ENCODE measurements around the gene OR10J4.
"Not testable (repeated sequence)": the region's sequence is repeated elsewhere in the genome, so short reads cannot be mapped to it uniquely, and the experiment has no call there.

The OR10J4 gene

DNA sequence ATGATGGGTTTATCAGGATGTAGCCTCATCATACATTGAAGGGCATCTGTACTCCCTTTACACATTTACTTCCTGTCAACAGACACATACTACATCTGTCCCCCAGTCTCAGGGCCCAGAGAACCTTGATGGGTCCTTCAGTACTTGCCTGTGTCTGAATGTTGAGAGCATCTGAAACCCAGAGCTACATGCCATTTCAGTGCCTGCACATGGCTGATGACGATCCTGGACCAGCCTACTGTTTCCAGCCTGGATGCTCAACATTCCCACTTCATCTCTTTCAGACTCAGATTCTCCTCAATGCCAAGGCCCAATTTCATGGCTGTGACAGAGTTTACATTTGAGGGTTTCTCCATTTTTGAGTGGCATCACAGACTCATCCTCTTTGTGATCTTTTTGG, at the start of gene OR10J4:
Gene OR10J4, plus strand, starts transcription at position 301 of the 400 bp plus-strand sequence.
- no peak for DNase-seq

DNA sequence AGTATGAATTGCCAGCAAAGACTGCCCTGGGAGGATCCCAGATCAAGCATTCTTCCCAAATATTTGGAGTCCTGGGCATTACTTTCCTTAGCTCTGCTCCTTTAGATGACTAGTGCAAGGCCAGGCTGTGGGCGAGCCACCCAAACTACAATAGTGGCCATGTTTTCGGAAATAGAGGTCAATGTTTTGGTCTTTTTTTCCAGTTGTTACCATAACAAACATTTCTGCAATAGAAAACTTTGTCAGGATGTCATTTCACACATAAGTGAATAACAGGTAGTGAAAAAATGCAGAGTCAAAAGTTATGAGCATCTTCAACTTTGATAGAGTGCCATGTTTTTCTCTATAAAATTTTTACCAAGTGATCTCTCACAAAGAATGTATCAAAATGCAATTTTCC, 25.2 kb upstream of the OR10J4 start:
- DNase-seq = no peak

DNA sequence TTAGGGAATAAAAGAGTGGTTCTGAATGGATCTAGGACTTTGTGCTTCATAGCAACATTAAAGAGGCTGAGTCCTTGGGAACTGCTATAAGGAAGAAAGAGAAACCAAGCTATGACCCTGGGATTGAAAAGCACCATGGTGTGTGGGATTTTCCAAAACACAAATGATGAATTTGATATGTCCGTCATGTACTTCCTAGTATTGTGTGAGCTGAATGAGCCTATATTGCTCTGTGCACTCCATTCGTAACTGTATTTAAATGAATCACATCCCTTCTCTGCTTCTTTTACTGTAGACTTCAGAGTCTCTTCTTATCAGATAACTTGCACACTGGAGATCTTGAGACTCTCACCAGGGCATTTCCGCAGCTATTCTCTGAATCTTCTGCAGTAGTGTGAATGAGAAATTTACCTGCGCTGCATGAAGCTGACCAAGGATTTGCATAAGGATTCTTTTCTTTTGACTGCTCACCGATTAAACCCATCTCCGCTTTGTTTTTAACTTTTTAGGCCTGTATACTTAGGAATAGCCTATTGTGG, 23.1 kb upstream of the OR10J4 start:
- no peak for DNase-seq

DNA sequence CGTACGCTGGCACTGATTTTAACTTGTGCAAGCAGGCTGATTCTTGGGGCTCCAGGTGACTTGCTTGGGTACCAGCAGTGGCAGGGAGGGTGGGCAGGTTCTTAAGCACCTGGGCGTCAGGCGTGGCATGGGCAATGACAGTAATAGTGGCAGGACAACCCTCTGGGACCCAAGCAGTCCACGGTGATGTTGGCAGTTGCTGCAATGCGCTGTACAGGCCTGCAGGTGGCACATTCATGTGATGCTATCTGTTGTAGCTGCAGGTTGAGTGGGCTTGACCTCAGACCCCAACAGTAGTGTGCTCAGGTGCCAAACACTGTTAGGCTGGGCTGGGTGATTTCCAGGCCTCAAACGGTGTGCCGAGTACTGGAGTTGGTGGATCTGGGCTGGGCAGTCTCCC, 10.2 kb upstream of the OR10J4 start:
- DNase-seq = no peak

DNA sequence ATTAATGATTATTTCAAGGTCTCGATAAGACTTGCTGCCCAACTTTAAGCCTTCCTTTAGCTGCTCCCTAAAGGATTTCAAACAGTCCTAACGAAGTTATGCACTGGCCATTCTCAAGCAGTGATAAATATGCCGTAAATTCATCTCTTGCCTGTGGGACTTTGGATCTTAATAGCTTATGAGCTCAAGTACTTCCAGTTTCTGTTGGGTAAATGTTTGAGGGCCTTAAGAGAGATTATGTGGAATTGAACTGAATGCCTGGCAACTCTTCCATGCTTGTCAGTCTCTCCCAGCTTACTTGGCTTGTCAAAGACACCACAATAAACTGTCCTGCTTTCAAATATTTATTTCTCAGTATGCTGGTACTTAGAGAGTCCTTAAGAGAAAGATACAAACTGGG, 3.5 kb upstream of the OR10J4 start:
- DNase-seq = no peak

DNA sequence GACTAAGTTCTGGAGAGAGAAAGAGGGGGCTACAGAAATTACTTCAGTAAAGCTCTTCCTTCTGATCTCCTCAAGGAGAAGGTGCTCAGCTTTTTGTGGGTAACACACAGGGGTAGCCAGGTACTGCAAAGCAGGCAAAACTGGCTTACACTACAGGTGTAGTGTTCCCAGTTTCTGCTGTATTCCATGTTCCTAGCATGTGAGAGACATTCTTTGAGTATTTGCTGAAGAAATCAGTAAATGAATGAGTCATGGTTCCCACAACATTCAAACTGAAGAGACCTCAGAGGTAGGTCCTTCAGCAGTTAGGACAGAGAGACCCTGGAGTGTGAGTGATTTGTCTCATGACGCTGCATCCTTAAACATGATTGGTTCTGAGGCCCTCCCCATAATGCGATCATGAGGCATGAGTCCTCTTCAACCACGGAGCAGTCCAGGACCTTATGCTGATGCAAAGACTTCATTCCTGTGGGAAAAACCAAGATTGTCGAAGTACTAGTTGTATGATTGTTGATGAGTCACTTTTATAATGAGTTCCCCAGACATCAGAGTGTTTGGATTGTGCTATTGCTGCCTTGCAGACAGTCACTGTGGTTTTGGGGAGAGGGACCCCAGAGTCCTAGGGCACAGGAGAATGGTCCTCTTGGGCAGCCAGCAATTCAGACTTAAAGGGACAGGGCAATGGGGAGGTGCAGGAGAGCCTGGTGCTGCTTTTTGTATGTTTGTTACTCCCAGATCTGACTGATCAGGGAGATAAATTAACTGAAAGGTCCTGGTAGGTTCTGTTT, 2.7 kb upstream of the OR10J4 start:
- no peak for DNase-seq

DNA sequence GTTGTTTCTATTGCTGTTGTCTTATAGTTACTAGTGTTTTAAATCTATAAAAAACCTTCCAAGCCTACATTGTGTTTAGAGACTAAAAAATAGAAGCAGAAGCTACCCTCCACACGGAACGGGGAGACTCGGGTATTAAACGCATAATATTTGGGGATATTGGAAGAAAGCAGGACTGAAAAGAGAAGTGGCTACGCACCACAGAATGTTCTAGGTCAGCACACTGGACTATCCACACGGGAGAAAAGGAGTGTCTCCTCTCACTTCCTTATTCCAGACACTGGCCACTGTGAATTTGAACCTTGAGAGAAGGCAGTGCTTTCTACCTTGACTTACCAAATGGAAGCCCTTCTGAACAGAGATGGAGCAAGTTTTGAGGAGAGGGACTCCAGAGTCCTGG, 1.0 kb upstream of the OR10J4 start:
- DNase-seq = no peak

DNA sequence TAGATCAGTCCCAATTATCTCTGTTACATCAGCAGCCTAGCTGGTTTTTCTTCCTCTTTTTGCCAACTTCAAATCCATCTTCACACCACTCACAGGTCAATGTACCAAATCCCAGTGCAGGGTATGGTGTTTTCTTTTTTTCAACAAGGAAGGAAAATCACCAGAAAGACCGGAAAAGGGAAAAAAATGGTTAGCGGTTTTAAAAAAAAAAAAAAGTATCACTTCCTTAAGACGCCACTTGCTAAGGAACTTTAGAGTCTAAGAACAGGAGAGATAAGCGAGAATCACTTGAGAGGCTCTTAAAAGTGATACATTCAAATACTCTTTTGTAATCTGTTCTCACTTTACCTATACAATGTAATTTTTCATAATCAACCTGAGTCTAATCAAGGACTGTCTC, 4.5 kb downstream of the OR10J4 start:
- DNase-seq = no peak

DNA sequence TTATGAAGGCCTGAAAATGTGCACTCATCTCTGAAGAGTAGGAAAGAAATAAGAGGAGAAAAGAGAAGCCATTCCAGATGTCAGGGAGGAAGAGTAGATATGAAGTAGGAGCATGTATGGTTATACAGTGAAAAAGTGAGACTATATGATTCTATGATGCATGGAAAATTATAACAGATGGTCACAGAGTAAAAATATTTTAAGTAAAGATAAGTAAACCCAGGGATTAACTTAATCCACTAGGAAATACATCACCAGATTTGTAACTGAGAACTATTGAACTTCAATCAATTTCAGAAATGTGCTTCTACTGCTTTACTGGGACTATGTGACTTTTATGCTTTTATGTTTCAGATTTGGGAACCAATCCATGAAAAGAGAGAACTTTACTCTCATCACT, 7.4 kb downstream of the OR10J4 start, which contains the start of gene OR10J1:
Gene OR10J1, plus strand, starts transcription at position 301 of the 400 bp plus-strand sequence. Its CDS starts 70 bp downstream, at position 371.
- no peak for DNase-seq

DNA sequence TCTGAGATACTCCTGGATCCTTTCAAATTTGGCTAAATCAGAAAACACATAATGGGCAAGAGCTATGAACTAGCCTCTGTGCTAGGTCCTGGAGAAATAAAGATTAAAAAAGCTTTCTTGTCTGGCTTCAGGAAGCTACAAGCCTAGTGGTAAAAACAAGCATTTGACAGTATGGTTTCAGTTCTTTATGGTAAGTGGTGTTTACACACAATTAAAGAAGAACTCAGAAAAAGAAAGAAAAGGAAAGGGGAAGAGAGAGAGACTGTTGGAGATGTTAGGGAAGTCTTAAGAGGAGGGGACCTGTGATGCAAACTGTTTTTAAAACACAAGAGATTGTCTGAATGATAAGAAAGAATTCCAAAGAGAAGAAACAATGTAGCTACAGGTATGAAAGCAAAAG, 9.4 kb downstream of the OR10J4 start:
- DNase-seq = no peak

DNA sequence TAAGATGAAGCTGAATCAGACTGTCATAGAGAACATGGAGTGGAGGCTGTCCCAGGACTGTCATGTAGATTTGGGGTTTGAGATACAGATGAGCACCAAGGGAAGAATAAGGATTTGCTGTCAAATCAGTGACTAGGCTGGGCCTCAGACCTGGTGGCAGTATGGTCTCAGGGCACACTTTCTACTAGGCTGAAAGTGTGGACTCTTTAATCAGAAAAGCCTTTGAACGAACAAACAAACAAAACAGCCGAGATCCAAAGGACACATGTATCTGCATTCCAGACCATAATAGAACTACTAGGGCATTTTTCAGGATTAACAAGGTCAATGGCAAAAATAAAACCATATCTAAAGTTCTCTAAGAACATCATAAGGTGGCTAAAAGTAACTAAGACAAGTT, 10.4 kb downstream of the OR10J4 start:
- DNase-seq = no peak

DNA sequence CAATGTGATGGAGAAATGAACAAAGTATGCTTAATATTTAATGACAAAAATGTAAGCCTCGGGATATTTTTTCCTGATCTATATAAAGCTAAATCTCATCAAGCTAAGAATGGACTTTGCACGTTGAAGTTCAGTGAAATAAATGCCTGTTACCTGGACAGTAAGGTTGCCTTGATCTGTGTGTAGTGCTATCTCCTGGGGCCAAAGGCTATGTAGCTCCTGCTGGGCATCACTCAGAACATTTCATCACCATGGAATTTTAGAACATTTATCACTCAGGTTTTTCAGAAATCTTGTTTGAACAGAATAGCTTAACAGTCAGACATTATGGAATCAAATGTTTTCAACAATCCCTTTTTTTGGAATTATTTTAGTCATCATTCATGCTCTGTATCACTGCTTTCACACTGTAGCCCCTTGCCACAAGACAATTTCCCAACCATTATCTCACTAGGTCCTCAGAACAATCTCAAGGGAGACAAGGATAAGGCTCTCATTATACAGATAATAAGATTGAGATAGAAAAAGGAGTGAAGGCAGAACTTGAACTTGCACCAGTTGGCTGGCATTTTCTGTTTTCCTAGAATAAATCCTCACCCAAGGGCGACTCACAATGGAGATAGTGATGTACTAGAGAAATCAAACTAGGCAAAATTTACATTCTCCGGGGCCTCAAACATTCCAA, 11.2 kb downstream of the OR10J4 start:
- DNase-seq = no peak

DNA sequence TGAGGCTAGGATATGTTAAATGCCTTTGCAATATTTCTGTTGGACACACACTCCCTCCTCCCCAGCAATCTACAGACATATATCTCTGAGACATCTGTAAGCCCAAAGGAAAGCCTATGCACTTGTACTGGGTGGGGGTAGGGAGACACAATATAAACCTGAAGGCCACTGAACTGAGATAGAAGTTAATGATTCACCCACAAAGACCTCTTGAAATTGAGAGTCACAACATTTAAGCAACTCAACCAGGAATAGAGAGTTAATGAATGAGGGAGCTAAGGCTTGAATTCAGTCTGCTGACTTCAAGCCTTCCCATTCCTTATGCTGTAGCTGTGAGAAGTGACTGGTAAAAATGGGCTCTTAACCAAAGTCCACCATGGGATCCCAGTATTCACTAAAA, 12.5 kb downstream of the OR10J4 start:
- no peak for DNase-seq

DNA sequence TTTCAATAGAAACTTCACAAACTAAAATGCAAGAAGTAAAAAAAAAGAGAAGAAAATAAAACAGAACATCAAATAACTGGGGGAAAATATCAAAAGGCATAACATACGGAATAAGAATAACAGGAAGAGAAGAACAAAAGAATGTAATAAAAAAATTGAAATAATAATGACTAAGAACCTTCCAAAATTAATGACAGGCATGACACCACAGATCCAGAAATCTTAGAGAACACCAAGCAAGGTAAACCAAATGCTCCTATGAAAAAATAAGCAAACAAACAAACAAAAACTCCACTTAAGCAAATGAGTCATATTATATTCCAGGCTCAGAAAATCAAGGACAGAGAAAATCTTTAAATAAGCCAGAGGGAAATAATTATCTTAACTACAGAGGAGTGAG, 16.2 kb downstream of the OR10J4 start:
- no peak for DNase-seq

DNA sequence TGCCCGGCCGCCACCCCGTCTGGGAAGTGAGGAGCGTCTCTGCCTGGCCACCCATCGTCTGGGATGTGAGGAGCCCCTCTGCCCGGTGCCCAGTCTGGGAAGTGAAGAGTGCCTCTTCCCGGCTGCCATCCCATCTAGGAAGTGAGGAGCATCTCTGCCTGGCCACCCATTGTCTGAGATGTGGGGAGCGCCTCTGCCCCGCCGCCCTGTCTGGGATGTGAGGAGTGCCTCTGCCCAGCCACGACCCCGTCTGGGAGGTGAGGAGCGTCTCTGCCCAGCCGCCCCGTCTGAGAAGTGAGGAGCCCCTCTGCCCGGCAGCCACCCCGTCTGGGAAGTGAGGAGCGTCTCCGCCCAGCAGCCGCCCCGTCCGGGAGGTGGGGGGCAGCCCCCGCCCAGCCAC, 17.6 kb downstream of the OR10J4 start:
- not testable (repeated sequence) for DNase-seq

DNA sequence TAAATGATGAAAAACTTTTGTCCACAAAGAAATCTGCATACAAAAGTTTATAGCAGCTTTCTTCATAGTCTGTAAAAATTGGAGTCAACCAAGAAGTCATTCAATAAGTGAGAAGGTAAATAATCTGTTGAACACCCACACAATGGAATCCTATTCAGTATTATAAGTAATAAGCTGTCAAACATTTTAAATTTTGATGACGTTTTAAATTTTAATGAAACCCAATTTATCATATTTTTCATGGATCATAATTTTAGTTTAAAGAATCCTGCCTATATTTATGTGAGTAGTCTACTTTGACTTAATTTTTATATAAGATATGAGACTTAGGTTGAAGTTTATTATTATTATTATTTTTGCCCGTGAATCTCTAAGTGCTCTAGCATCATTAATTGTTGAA, 27.5 kb downstream of the OR10J4 start:
- no peak for DNase-seq

DNA sequence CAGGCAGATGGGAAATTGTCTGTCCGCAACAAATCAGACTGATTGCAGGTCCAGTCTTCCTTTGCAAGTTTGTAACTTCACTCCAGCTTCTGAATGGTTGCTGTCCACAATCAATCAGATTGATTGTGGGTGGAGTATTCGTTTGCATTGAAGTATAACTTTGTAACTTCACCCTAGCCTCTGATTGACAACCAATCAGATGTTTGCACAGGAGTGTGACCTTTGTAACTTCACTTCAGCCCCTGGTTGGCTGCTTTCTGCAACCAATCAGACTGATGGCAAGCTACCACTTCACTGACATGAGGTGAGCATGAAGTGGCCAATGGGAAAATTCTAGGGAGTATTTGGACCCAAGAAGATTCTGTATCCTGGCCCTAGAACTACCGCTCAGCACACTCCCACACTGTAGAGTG, 33.2 kb downstream of the OR10J4 start:
- DNase-seq = no peak

DNA sequence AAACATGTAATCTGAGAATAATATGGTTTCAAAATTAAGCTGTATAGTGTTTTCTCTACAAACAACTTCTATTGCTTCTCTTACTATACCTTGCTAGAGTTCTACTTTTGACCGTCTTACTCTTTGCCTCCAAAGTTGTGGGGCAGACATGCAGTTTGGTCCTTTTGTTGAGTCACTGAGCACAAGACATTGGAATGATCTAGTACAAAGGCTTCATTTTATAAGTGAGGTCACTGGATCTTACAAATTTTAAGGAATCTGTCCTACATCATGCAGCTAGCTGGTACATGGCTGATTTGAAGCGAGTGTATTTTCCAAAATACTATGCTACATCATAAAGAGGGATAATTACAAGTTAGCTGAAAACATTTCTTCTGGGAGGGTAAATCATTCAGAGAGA, 36.3 kb downstream of the OR10J4 start:
- no peak for DNase-seq

DNA sequence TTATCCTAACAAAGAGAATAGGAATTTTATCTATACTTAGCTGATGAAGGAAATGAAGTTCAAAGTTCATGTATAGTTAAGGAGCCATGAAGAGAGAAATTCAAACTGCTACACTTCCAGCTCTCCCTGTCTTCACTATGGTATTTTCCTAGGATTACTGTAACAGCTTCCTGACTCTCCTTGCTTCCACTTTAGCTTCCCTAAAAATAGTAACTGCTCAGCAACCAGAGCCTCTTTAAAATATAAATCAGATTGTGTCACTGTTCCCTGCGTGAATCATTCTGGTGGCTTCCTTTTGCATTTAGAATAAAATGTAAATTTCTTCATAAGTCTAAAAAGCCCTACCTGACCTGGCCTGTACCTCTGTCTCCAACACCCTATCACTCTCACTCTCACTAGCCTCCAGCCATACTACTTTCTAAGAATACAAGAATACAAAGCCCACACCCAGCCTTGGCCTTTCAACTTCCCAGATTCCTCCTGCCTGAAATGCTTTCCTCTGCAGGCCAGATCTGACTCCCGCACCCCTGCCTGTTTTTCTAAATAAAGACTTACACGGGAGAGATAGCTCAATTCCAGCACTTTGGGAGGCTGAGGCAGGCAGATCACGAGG, 38.0 kb downstream of the OR10J4 start:
- DNase-seq = no peak

DNA sequence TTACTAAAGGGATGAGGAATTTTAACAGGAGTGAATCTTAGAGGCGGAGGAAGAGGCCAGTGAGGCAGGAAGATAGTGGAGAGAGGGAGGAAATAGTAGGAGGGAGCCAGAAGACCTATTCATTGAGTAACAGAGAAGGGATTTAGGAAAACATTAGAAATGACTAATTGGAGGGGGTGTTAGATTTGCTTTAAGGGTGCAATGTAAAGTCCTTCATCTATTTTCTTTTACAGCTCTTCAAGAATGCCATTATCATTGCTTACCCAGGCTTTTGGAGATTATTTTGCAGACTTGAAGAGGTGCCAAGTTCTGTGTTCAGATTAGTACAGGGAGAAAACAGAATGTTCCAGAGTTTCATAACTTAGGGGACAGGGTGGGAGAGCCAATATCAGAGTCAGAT, 41.3 kb downstream of the OR10J4 start:
- DNase-seq = no peak

DNA sequence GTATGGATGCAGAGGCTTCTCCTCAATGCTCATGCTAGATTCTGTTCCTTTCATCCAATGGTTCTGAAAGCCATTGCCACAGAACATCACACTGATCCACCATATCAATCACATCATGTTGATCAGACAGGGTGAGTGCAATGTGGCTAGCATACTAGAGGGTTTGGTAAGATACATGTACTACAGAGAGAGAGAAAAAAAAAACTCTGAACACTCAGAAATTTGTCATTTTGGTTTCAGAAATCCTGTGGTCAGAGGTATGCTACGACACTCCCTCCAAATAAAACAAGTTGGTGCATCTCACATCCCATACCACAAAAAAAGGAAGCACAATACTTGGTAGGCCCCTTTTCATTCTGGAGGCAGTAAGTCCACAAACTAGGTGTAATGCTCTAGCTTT, 42.9 kb downstream of the OR10J4 start:
- no peak for DNase-seq

Data from NCI-H774 (cell line).